Psoas muscle (tissue), 8 donors: ENCODE data around the gene ADAD2. TPM values are rescaled to one million over a fixed set of nuclear protein-coding genes. Genes with fewer than 3 reads are reported as not detected.

Source experiments
- ATAC-seq, 4 donors: fragments of 200-7000 bp; cut with Tn5 transposase; one replicate each; pipeline ENCODE4 v1.9.1; 2020; ENCODE audit warnings: moderate library complexity in 3 of 4, mild to moderate bottlenecking in 2 of 4
- DNase-seq, 2 donors: peaks; one replicate each; pipeline ENCODE4 v3.0.0-alpha.2; 2020
- H3K27ac ChIP-seq: fragments of 200-600 bp; one replicate; pipeline ENCODE4 v1.8.0; 2022
- H3K27me3 ChIP-seq, 3 donors: fragments of 200-600 bp in 1 of 3; one replicate each; pipeline versions ENCODE4 v1.6.1 to v1.8.0; 2013 to 2022; ENCODE audit warnings: low read length in 2 of 3, mild to moderate bottlenecking in 2 of 3, moderate library complexity in 1 of 3; ENCODE audit not compliant: insufficient read depth in 3 of 3
- H3K36me3 ChIP-seq, 2 donors: fragments of 200-600 bp in 1 of 2; one replicate each; pipeline versions ENCODE4 v1.6.1 to v1.8.0; 2013 to 2022; ENCODE audit warnings: low read depth in 1 of 2, mild to moderate bottlenecking in 1 of 2, moderate library complexity in 1 of 2; ENCODE audit not compliant: insufficient read depth in 1 of 2
- H3K4me1 ChIP-seq: fragments of 200-600 bp; one replicate; pipeline ENCODE4 v1.8.0; 2022
- H3K4me3 ChIP-seq: fragments of 200-600 bp; one replicate; pipeline ENCODE4 v1.8.0; 2022; ENCODE audit warnings: mild to moderate bottlenecking
- H3K9me3 ChIP-seq: fragments of 200-600 bp; one replicate; pipeline ENCODE4 v1.8.0; 2022
- WGBS, 3 donors: extraction: QIAGEN DNeasy Blood & Tissue Kit; methylation state at CpG; one replicate each; pipeline versions ENCODE4 v1.1.6 to v1.1.7; 2013; 5-methylcytosine and 5-hydroxymethylcytosine counted together
- intact Hi-C, 2 donors: fragments of 100-400 bp; cut with DNase I; formaldehyde crosslinking; loops; one replicate each; pipeline versions ENCODE4 v1.11.0 to v1.14.2; 2022
- polyA plus RNA-seq, 3 donors: library from polyadenylated mRNA; stranded (reverse); fragments of 200-250 nt; gene quantifications; one replicate each; pipeline ENCODE4 v1.2.3, GENCODE V29; 2013
- total RNA-seq, 4 donors: library from RNA; stranded (reverse); fragmentation: NEBNext Ultra II Directional in 2 of 4; extraction: Animal tissue kit (Norgen Biotek cat#: 25700) in 2 of 4; gene quantifications; one replicate each; pipeline versions ENCODE4 v1.2.1 to v1.2.4, GENCODE V29; 2021 to 2023
- TF ChIP-seq, protein P1 (sequence below): fragments of 200-600 bp; IDR thresholded peaks from one replicate; pipeline ENCODE4 v1.8.0; 2022; ENCODE audit warnings: antibody characterized with exemption
- donor health status: healthy with polysubstance abuse.
- donor health status: DM: no; HTN: no; CAD: no; lungs with moderate emphysema.
- donor health status: Bipolar disorder and iron deficiency.
- donor health status: healthy.
- donor health status: DM: yes; HTN: yes; CAD: no.
- donor health status: DM: no; HTN: no; CAD: no.
- donor health status: DM: no; HTN: no; CAD: no.
- donor health status: DM: yes; HTN: yes; CAD: no.

ADAD2 gene
- total and polyA plus RNA-seq, 7 donors: 0.17 to 0.69 (median 0.18) TPM; not detected in 4

GRCh38 chr16:84183911-84184591 is 6.9 kb upstream of the ADAD2 start:
- Histone ChIP-seq H3K4me1 (peaks cover 11% of the 10 kb centered on the region), H3K36me3 (peaks cover 6 to 55% of the 10 kb centered on the region in 2 donors), H3K27ac (no peak overlapping the region), H3K27me3 (no peaks in the 10 kb centered on the region), H3K4me3 (no peak overlapping the region), H3K9me3 (no peaks in the 10 kb centered on the region)
- intact Hi-C loops: loop anchor here (10.0 kb wide), 2 partner anchors 219 to 229 kb away; partner anchors contain the start of genes NECAB2 (in 1 of the 2) and OSGIN1 (in 1 of the 2)
- no peak for DNase-seq
- 76 to 83% (median 79%) methylated on average over 11 of the region's 11 CpGs for WGBS, 3 donors
- ATAC-seq: no peak
- TF ChIP-seq, protein P1, sequence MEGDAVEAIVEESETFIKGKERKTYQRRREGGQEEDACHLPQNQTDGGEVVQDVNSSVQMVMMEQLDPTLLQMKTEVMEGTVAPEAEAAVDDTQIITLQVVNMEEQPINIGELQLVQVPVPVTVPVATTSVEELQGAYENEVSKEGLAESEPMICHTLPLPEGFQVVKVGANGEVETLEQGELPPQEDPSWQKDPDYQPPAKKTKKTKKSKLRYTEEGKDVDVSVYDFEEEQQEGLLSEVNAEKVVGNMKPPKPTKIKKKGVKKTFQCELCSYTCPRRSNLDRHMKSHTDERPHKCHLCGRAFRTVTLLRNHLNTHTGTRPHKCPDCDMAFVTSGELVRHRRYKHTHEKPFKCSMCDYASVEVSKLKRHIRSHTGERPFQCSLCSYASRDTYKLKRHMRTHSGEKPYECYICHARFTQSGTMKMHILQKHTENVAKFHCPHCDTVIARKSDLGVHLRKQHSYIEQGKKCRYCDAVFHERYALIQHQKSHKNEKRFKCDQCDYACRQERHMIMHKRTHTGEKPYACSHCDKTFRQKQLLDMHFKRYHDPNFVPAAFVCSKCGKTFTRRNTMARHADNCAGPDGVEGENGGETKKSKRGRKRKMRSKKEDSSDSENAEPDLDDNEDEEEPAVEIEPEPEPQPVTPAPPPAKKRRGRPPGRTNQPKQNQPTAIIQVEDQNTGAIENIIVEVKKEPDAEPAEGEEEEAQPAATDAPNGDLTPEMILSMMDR: peak; percentile 9

DNA sequence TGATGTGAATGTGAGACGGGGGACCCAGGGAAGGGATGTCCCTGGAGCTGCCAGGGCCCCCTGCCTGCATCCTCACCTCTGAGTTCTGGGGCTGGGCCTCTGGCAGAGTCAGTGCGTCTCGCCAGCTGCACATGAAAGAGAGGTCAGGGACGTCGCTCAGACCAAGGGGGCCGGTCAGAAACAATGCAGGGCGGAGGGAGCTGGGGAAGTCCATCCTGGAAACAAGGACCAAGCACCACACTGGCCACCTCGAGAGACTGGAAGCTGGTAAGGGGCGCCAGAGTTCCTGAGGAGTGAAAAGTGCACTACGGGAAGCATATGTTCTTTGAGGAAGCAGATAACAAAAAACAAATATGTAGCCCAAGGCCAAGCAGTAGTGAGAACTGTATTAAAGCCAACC is 6.2 kb upstream of the ADAD2 start:
- H3K4me3 ChIP-seq: no peak overlapping the region

GRCh38 chr16:84186685-84187437 is 4.1 kb upstream of the ADAD2 start, which contains the start of gene TAF1C:
Gene TAF1C, minus strand, starts transcription at chr16:84187057. Its CDS starts 2,069 bp downstream, at chr16:84184988.
- H3K27ac ChIP-seq: peak within 1 kb of the TSS; percentile 77
- ATAC-seq (peak; percentile 98 to 100 (median 99)), DNase-seq (peak; percentile 93 to 96)
- whole genome bisulfite sequencing, 3 donors: 2 to 3% (median 2%) methylated on average over 48 to 55 of the region's 55 CpGs
- peak within 1 kb of the TSS; percentile 83 for H3K4me3 ChIP-seq
- peaks cover 0 to 27% of the 10 kb centered on the region in 2 donors for H3K36me3 ChIP-seq
- TF ChIP-seq, protein P1: peak; percentile 92
- intact Hi-C loops: loop anchor here (5.0 to 10.0 kb wide), 4 partner anchors 105 to 360 kb away; partner anchors contain the start of genes NECAB2 (in 1 of the 2) and OSGIN1 (in 1 of the 2)
- peaks cover 11% of the 10 kb centered on the region for H3K4me1 ChIP-seq
- H3K9me3 ChIP-seq: no peaks in the 10 kb centered on the region
- no peaks in the 10 kb centered on the region for H3K27me3 ChIP-seq

More for the DNA sequence above, 6.2 kb upstream of the ADAD2 start:
- intact Hi-C loops: loop anchor here (5.0 to 10.0 kb wide), 4 partner anchors 102 to 357 kb away; partner anchors contain the start of genes NECAB2 (in 1 of the 2) and OSGIN1 (in 1 of the 2)
- 73 to 81% (median 74%) methylated on average over 10 of the region's 10 CpGs for WGBS, 3 donors
- TF ChIP-seq, protein P1: no peak
- H3K9me3 ChIP-seq: no peaks in the 10 kb centered on the region
- DNase-seq (no peak), ATAC-seq (no peak)
- H3K27me3 ChIP-seq: no peaks in the 10 kb centered on the region
- peaks cover 6 to 48% of the 10 kb centered on the region in 2 donors for H3K36me3 ChIP-seq
- H3K4me1 ChIP-seq: peaks cover 11% of the 10 kb centered on the region
- no peak overlapping the region for H3K27ac ChIP-seq

- H3K27me3 ChIP-seq: no peaks in the 10 kb centered on the region
- intact Hi-C loops: no loop called here
- DNase-seq: no peak
- H3K4me1 ChIP-seq: no peaks in the 10 kb centered on the region
- H3K27ac ChIP-seq: no peak overlapping the region
- WGBS, 3 donors: 89 to 93% (median 92%) methylated on average over 16 of the region's 16 CpGs
- no peaks in the 10 kb centered on the region for H3K36me3 ChIP-seq
- no peaks in the 10 kb centered on the region for H3K9me3 ChIP-seq
- no peak overlapping the region for H3K4me3 ChIP-seq
- TF ChIP-seq, protein P1: no peak
- ATAC-seq: no peak
Measured at GRCh38 chr16:84191466-84191865, 509 bp downstream of the ADAD2 start.
